Measurements from ENCODE around the gene SNCB.
A peak's percentile ranks its signal among the peaks of the same experiment; 100 is the strongest.

The SNCB gene

DNA sequence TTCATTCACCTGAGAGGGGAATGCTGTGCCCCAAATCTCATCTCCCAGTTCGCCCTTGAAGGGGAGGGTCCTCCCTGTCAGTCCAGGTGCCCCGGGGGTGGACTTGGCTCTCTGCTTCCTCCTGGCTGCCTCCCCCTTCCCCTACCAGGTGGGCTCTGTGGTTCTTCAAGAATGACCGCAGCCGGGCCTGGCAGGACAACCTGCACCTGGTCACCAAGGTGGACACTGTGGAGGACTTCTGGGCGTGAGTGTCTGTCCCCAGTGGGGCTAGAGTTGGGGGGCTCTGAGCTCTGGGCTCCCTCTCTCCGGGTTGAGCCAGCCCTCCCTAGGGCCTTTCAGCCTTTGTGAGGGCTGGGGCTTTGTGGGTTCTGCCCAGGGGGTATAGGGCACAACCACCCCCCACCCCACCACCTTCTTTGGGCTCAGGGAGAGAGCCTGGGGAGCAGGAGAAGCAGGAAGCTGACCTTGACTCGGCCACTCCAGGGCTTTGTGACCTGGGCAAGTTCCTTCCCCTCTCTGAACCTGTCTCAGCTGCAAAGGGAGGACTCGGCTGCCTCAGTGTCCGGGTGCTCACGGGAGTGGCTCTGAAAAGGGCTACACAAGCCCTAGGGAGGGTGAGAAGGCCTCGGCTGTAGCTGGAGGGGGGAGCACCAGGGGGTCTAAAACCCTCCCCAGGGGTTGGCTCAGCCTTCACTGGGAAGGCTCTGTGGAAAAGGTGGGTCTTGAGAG, 13.3 kb upstream of the SNCB start:
- no peak for DNase-seq

- DNase-seq: no peak
Measured at GRCh38 chr5:176642675-176643490, 12.5 kb upstream of the SNCB start.

DNA sequence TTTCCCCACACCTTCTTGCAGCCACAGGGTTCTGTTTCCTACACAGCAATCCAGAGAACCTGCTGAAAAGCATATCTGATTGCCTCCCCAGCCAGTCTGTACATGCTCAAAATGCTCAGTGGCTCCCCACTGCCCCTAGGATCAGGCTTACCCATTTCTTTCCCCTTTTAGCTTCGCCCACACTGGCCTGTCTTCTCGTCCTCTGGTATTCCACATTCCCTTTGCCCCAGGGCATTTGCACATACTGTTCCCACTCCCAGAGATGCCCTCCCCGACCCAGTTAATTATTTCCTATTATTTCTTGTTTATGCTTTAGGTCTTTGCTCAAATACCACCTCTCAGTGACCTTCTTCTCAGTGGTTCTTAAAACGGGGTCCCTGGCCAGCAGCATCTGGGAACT, 10.3 kb upstream of the SNCB start:
- no peak for DNase-seq

DNA sequence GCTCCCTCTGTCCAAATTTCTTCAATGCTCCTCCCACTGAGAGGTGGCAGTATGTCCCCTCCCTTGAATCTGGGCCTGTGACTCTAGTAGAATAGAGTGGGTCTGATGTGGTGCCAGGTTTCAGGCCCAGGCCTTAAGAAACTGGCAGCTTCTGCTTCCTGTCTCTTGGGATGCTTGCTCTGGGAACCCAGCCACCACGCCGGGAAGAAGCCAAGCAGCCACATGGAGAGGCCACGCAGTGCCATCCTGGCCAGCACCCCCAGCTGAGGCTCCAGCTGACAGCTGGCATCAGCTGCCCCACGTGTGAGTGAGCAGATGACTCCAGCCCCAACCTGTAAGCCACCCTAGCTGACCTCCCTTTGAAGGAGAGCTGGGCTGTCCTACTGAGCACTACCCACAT, 9.6 kb upstream of the SNCB start:
- DNase-seq: peak; percentile 35 to 38

GRCh38 chr5:176639208-176639607, 8.9 kb upstream of the SNCB start:
- DNase-seq: no peak

DNA sequence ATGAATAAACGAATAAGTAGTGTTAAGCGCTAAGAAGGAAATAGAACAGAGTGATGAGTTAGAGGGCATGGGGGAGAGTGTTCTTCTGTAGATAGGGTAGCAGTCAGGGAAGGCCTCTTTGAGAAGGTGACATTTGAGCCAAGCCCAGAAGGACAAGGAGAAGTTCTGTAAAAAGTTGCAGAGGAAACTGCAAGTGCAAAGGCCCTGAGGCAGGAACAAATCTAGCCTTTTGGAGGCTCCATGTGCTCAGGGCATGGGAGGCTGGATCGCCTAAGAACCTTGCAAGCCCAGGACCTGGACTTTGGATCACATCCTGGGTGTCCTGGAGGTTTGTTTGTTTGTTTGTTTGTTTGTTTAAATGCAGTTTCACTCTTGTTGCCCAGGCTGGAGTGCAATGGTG, 8.1 kb upstream of the SNCB start:
- no peak for DNase-seq

DNA sequence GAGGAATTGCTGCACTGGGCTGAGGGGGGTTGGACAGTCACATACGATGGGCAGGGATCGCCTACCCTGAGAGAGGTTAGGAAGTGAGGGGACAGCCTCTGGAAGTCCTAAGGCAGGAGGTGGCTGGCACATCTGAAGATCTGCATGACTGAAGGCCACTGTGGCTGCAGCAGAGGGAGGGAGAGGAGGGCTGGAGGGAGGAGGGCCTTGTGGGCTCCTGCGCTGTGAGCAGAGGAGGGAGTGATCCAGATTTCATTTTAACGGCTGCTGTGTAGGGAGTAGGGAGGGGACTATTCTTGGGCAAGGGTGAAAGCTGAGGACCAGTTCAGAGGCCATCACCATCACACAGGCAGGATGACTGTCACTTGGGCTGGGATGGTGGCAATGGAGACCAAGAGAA, 7.2 kb upstream of the SNCB start:
- DNase-seq: no peak

DNA sequence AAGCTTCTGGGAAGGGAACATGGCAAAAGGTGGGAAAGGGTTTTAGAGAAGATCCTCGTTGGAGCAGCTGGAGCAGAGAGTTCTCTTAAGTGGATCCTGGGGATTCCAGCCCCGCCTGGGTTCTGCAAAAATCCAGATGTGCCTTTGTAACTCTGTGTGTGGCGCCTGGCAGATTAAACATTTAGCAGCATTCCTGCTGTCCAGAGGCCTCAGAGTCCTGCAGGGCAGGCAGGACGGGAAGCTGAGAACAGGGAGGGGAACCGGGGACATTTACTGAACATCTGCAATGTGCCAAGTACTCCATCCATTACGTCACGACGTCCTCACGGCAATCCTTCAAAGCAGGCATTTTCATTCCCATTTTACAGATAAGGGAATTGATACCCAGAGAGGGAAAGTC, 6.1 kb upstream of the SNCB start:
- no peak for DNase-seq

- no peak for DNase-seq
Measured at GRCh38 chr5:176633598-176633997, 3.3 kb upstream of the SNCB start.

DNA sequence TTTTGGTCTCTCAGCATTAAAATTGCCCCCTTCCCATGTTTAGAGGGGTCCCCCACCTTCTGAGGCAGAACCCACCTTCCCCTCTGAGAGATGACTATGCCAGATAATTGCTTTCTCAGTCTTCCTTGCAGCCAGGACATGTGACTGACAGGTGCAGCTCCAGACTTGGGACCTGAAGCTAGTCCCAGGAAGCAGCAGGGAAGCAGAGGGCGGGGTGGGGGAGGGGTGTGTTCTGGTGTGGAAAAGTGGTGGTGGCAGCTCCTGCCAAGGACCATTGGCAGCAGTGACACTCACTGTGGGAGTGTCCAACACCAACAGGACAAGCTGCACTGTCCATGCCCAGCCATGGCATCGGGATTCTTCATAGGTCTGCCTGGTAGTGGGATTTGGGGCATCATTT, 2.4 kb upstream of the SNCB start:
- DNase-seq: no peak

DNA sequence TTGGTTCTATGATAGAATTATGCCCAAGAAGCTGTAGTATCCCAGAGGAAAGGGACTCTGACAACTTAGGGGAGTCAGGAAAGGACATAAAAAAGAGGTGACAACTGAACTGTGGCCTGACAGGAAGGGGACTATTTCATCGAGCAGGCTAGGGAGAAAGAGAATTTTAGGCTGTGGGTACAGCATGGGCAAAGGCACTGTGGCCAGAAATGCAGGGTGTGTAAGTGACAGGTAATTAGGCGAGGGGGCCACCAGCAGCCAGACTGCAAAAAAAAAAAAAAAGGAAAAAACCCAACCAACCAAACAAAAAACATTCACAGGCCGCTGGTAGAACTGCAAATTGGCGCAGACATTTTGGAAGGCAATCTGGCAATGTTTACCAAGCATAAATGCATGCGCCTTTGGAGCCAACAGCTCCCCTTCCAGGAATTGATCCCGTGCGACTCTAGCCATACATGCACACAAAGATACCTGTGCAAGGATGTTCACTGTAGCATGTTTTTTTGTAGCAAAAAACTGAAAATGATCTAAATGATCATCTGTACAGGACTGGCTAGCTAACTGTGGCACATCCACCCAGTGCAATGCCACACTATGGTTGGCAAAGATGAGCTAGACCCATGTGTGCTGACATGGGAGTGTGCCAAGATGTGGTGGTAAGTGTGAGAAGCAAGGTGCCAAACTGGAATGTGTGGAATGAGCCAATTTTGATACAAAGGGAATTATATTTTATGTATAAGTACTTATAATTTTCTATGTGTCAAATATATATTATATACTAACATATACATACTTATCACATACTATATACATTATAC, 1.3 kb upstream of the SNCB start:
- peak; percentile 19 to 50 for DNase-seq

DNA sequence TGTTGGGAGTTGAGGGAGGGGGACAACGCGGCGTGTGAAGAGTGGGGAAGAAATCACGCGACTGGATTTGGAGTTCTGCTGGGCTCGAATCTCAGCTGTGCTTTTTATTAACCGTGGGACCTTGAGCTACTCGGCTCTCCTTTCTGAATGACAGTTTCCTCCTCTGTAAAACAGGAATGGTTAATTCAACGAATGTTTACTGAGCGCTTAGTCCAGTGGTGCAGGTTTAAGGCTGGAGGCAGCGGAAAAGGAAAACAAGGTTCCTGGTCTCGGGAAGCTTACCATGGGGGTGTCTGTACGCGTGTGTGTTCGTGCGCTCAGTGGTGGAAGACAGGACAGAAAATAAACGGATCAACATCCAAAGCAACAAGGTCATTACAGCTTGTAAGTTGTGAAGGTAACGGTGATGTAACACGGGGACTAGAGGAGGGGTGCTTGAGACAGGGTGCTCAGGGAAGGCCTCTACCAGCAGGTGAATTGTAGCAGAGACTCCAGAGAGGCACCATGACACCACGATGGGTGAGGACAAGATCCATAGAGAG, 418 bp upstream of the SNCB start:
- no peak for DNase-seq

GRCh38 chr5:176629317-176629852, 949 bp downstream of the SNCB start:
- no peak for DNase-seq

- DNase-seq: no peak
Measured at GRCh38 chr5:176628406-176629228, 1.7 kb downstream of the SNCB start.

DNA sequence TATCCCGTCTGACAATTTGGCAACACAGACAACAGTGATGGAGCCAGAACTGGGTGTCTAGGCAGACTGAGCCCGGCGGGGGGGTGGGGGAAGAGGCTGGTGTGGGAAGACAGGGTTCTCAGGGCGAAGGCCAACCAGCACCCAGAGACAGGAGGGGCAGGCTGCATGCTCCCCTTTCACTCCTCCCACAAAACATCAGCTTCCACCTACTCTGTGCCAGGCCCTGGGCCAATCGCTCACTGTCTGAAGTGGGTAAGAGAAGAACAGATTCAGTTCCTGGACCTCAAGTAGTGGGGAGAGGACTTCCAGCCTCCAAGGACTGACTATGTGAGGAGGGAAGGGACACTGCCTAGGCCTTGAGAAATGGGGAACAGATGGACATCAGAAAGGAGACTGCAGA, 2.8 kb downstream of the SNCB start:
- DNase-seq: no peak

DNA sequence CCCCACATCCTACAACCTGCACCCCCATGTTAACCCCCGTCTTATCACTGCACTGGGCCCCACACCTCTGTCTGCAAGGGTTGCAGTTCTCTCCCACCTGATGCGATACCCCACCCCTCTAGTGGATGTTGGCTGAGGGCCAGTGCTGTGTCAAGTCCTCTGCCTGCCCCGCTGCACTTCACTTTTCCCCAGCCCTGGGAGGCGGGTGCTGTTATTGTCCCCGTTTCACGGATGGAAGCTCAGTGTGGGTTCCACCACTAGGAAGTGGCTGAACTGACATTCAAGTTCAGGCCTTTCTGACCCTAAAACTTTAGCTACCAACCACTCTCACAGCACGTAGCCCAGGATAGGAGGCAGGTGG, 3.5 kb downstream of the SNCB start:
- DNase-seq: no peak

- DNase-seq: no peak
Measured at GRCh38 chr5:176625966-176626875, 4.1 kb downstream of the SNCB start.

DNA sequence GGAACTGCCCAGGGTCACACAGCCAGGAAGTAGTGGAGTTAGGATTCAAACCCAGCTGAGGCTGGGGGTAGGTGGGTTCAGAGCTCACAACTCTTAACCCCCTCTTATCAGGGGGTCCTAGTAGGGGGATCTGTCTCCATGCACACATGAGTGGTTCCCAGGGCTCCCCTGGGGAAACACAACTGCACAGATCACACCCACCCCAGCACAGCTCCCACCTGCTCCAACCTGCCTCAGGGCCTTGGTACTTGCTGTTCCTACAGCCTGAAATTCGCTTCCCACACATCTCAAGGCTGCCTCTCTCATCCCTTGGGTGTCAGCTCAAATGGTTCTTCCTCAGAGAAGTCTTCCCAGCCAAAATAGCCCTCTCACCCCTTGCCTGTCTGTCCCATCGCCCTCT, 4.8 kb downstream of the SNCB start:
- DNase-seq: no peak

GRCh38 chr5:176624938-176625337, 5.4 kb downstream of the SNCB start:
- DNase-seq: no peak

DNA sequence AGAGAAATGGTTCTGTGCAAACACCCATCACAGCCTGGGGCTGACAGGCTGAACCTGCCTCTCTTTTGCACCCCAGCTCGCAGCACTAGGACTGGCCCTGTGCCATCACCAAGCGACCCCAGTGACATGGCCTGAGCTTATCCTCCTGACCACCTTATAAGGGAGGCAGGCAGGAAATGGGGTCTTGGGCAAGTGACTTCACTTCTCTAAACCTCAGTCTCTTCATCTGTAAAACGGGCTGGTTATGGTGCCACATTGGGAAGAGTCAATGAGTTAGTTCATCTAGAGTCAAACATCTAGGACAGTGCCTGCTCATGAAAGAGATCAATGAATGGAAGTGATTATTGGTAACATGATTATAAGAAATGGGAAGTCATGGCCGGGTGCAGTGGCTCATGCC, 6.2 kb downstream of the SNCB start:
- DNase-seq: no peak

- DNase-seq: no peak
Measured at GRCh38 chr5:176621661-176622079, 8.7 kb downstream of the SNCB start.

Measured in NCI-H2081 (cell line).